Raji (cell line): ENCODE measurements around the gene MYBPHL.

ENCODE experiments used
- POLR2A ChIP-seq: IDR thresholded peaks from 2 replicates; pipeline ENCODE4 v1.6.1; 2011; ENCODE audit warnings: low read depth, low read length, control low read depth; ENCODE audit not compliant: insufficient read depth

The MYBPHL gene

DNA sequence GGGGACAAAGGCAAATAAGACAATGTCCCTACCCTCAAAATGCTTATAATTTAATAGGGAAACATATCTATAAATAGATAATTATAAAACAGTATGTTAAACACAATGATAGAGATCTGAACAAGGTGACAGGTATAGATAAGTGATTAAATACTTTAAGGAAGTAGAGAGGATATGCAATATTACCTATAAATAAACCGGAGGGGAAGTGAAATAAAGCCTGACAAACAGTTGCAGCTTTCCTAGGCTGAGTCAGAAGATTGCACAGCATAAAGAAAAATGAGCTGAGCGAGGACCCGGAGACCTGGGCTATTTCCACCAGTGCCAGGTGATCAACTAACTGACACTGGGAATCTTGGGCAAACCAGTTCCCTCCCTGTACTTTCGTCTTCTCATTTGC lies 12.3 kb downstream of the MYBPHL start:
- no peak for TF ChIP-seq POLR2A

DNA sequence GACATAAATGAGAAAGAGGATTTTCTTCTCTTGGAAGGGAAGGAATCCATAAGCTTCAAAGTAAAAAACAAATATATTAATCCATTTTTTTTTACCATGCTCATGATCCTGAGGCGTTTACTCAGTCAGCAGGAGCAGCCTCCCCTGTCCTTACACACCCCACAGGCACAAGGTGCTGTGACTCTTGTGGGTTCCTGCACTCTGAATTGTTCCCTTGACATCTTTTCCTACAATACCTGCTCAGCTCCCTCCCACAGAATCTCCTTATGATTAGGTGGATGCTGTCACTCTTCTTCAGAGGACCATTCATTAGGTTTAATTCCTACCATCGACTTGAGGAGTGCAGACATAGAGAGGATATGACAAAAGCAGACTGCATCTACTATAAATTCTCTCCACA lies 13.8 kb downstream of the MYBPHL start:
- TF ChIP-seq POLR2A, result no peak

DNA sequence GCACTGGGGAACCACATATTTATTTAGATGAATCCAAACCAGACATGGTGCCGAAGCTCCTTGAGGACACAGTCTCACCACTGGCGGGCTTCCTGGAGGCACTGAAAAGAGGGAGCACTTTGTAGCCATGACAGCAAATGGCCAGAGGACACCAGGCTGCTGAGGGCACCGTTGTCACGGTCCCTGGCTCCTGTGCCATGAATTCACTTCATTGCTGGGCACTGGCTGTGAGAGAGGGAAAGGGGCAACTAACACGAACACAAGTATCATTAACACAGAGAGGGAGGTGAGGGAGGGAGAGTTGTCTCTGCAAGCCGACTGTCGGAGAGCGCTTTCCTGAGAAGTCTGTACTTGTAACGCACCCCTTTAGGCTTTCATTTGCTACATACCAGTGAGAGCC lies 14.4 kb downstream of the MYBPHL start:
- TF ChIP-seq POLR2A, result no peak

DNA sequence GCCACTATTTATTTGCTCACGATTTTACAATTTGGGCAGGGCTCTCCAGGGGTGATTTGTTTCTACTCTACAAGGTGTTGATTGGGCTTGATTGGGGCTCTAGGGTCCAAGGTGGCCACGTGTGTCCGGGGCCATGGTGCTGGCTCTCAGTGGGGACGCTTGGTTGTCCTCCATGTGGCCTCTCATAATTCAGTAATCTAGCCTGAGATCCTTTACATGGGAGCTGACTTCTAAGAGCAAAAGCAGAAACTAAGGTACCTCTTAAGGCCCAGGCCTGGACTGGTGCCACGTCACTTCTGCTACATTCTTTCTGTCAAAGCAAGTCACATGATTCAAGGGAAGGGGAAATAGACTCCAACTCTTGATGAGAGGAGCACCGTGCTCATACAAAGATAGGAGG lies 15.8 kb downstream of the MYBPHL start:
- TF ChIP-seq POLR2A, result no peak

GRCh38 chr1:109290137-109290536 lies 16.7 kb downstream of the MYBPHL start:
- TF ChIP-seq POLR2A, result no peak

- no peak for TF ChIP-seq POLR2A
Observed at GRCh38 chr1:109283748-109284600, 22.8 kb downstream of the MYBPHL start.

GRCh38 chr1:109282952-109283747 lies 23.7 kb downstream of the MYBPHL start, which contains the start of gene PSRC1:
Gene PSRC1 (minus strand): TSS chr1:109283145.
- peak; percentile 89 for TF ChIP-seq POLR2A

GRCh38 chr1:109282497-109282951 lies 24.3 kb downstream of the MYBPHL start:
- no peak for TF ChIP-seq POLR2A

GRCh38 chr1:109281680-109282496 lies 24.9 kb downstream of the MYBPHL start:
- TF ChIP-seq POLR2A, result no peak

GRCh38 chr1:109280862-109281261 lies 25.9 kb downstream of the MYBPHL start:
- no peak for TF ChIP-seq POLR2A

DNA sequence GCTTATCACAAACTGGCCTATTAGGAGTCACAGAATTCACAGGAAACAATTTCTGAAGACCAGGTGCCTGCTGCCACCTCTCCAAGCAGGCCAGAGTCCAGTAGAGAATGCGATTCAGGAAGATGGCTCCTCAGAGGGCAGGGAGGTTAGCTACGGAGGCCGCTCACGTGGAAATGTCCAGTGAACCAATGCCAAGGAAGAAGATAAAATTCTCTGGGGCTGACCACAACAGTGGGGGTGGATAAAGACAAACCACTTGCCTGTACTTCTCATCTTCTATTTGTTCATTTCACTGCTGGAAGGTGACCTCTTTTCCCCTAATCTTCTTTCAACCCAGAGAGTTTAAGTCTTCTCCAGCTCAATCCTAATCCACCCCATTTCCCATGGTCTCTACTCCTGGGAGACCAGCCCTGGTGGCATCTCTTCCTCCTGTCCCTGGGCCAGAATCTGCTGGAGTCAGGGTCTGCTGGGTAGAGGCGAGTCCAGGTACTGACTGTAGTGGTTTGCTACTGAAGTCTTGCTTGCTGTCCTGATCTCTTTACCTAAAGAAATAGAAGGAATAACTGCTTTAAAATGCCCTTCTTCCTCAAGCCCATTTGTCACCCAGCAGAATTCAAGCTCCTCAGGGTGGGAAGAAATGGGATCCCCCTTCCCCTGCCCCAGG lies 27.1 kb downstream of the MYBPHL start:
- no peak for TF ChIP-seq POLR2A

GRCh38 chr1:109277434-109278204 lies 29.2 kb downstream of the MYBPHL start:
- no peak for TF ChIP-seq POLR2A

DNA sequence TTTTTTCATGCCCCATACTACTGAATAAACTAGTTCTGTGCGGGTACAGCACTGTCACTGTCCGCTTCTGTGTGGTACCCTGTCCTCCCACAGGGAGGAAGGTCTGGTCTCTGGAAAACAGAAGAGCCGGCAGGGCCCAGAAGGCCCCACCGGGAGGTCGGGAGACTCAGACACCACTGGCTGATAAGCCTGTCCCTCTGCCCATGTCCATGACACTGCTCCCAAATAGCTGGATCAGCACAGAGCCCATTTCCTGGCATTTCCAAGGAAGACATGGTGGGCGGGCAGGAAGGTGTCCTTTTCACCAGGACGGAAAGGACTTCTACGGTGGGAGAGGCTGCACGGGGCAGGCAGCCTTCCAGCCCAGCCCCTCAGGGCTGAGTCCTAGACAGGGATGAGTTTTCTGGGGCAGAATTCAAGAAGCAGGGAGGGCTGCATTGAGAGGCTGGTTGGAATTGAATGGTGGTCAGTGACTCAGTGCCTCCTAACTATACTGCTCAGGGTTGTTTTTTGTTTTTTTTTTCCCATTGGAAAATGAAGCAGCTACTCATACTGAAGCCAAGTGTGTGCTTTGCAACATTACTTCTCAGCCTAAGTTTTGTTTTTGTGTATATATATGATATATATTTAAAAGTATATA lies 31.0 kb downstream of the MYBPHL start:
- TF ChIP-seq POLR2A, result no peak
